AG04449 (cell line): ENCODE measurements around the gene POLH.

Experiments
- CTCF ChIA-PET: fragments of 350-600 bp; formaldehyde crosslinking; extraction: SDS; loops from one replicate; lab custom pipeline; 2021; ENCODE audit warnings: antibody characterized with exemption; lab: Yijun Ruan, JAX
- POLR2A ChIA-PET: fragments of 400-600, 350-600 bp; formaldehyde crosslinking; extraction: SDS; loops from one replicate; lab custom pipeline; 2020; ENCODE audit warnings: antibody characterized with exemption, inconsistent platforms; lab: Yijun Ruan, JAX
- DNase-seq: peaks from one replicate; pipeline ENCODE4 v3.0.0-alpha.2; 2010; ENCODE audit warnings: low read depth, low spot score
- H3K4me3 ChIP-seq: 2 replicates; pipeline ENCODE4 v1.5.1; 2011; ENCODE audit warnings: low read depth, mild to moderate bottlenecking, control low read depth, low read length
- TF ChIP-seq, protein P1 (sequence below): IDR thresholded peaks from one replicate; pipeline ENCODE4 v1.5.1; 2011; ENCODE audit warnings: mild to moderate bottlenecking, moderate library complexity, low read length, control low read depth, inconsistent platforms; ENCODE audit not compliant: insufficient read depth; ENCODE audit errors: missing control alignments

Gene POLH

DNA sequence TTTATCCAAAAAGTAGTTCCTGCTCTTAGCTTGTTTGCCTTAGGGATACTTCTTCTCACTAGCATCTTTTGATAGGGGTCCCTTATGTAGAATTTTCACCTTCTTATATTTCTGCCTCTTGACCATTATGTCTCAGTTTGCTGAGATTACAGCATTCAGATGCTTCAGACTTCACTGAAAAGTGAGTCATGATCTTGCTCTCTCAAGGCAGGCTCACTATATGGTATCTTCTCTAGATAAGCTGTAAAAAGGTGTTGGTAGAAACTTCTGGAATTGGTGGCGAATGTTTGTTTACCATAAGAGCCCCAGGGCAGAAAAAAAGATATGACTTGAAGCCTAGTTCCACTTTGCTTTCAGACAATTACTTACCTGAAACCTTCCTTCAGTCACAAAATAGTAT is 33.4 kb downstream of the POLH start:
- DNase-seq: no peak
- POLR2A ChIA-PET: no interaction called here
- CTCF ChIA-PET: interaction anchor here (0.8 to 4.4 kb wide), 15 partner anchors 9 to 474 kb away, joined by 3 to 93 read pairs (median 9); partner anchors contain the start of gene GTPBP2
- TF ChIP-seq, protein P1, sequence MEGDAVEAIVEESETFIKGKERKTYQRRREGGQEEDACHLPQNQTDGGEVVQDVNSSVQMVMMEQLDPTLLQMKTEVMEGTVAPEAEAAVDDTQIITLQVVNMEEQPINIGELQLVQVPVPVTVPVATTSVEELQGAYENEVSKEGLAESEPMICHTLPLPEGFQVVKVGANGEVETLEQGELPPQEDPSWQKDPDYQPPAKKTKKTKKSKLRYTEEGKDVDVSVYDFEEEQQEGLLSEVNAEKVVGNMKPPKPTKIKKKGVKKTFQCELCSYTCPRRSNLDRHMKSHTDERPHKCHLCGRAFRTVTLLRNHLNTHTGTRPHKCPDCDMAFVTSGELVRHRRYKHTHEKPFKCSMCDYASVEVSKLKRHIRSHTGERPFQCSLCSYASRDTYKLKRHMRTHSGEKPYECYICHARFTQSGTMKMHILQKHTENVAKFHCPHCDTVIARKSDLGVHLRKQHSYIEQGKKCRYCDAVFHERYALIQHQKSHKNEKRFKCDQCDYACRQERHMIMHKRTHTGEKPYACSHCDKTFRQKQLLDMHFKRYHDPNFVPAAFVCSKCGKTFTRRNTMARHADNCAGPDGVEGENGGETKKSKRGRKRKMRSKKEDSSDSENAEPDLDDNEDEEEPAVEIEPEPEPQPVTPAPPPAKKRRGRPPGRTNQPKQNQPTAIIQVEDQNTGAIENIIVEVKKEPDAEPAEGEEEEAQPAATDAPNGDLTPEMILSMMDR: no peak
- H3K4me3 ChIP-seq: no peak overlapping the region

DNA sequence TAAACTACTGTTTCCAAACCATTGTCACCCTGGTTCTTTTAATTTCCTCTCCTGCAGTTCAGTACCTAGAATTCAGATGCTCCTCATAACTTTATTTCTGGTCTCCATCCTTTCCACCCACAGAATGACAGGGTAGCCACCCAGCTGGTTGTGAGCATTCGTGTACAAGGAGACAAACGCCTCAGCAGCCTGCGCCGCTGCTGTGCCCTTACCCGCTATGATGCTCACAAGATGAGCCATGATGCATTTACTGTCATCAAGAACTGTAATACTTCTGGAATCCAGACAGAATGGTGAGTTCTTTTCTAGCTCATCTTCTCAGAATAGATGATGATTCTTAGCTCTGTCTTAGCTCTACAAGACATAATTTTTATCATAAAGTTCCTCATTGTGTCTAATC is 34.4 kb downstream of the POLH start:
- CTCF ChIA-PET: interaction anchor here (1.1 to 4.4 kb wide), 6 partner anchors 10 to 467 kb away, joined by 3 to 74 read pairs (median 5); no protein-coding TSS in a partner anchor
- H3K4me3 ChIP-seq: no peak overlapping the region
- POLR2A ChIA-PET: no interaction called here
- DNase-seq: no peak
- TF ChIP-seq, protein P1: no peak

DNA sequence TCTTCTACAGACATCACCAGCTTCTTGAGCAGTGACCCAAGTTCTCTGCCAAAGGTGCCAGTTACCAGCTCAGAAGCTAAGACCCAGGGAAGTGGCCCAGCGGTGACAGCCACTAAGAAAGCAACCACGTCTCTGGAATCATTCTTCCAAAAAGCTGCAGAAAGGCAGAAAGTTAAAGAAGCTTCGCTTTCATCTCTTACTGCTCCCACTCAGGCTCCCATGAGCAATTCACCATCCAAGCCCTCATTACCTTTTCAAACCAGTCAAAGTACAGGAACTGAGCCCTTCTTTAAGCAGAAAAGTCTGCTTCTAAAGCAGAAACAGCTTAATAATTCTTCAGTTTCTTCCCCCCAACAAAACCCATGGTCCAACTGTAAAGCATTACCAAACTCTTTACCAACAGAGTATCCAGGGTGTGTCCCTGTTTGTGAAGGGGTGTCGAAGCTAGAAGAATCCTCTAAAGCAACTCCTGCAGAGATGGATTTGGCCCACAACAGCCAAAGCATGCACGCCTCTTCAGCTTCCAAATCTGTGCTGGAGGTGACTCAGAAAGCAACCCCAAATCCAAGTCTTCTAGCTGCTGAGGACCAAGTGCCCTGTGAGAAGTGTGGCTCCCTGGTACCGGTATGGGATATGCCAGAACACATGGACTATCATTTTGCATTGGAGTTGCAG is 37.9 kb downstream of the POLH start:
- TF ChIP-seq, protein P1: no peak
- CTCF ChIA-PET: interaction anchor here (1.0 to 1.9 kb wide), 2 partner anchors 12 to 461 kb away, joined by 4 to 6 read pairs; no protein-coding TSS in a partner anchor
- POLR2A ChIA-PET: interaction anchor here (1.2 to 1.8 kb wide), 2 partner anchors 9 to 16 kb away, joined by 3 to 5 read pairs; partner anchors contain the start of gene GTPBP2
- no peak overlapping the region for H3K4me3 ChIP-seq
- DNase-seq: no peak

DNA sequence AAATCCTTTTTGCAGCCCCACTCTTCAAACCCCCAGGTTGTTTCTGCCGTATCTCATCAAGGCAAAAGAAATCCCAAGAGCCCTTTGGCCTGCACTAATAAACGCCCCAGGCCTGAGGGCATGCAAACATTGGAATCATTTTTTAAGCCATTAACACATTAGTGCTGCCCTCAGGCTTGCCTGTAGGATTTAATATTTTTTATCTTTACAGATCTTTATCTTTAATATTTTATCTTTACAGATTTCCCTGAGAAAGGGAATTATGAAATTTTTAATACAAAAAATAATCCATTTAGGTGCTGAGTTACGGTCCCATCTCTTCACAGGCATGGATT is 38.4 kb downstream of the POLH start:
- ChIA-PET POLR2A (interaction anchor here (1.8 kb wide), 1 partner anchor 15 kb away, joined by 5 read pairs; the partner anchor contains the start of gene GTPBP2), CTCF (interaction anchor here (1.9 kb wide), 1 partner anchor 11 kb away, joined by 6 read pairs; no protein-coding TSS in a partner anchor)
- no peak for DNase-seq
- TF ChIP-seq, protein P1: no peak
- no peak overlapping the region for H3K4me3 ChIP-seq

DNA sequence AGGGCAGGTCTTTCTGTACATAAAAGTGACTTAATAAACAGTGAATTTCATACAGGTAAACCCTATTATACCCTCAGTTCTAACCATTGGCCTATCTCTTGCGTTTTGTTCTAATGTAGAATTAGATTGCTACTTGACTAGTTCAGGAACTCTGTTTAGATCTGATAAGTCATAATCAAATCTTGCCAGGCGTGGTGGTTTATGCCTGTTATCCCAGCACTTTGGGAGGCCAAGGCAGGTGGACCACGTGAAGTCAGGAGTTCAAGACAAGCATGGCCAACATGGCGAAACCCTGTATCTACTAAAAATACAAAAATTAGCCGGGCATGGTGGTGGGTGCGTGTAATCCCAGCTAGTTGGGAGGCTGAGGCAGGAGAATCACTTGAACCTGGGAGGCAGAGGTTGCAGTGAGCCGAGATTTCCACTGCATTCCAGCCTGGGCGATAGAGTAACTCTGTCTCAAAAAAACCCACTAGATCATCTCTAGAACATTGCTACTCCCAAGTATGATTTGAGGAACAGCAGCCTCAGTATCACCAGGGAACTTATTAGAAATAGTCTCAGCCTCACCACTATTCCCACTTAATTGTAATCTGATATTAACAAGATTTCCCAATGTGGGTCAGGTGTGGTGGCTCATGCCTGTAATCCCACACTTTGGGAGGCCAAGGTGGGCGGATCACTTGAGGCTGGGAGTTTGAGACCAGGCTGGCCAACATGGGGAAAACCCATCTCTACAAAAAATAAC is 40.9 kb downstream of the POLH start:
- no peak for DNase-seq
- TF ChIP-seq, protein P1: no peak
- no peak overlapping the region for H3K4me3 ChIP-seq
- CTCF ChIA-PET: interaction anchor here (0.8 to 5.5 kb wide), 2 partner anchors 8 to 9 kb away, joined by 5 to 44 read pairs; no protein-coding TSS in a partner anchor
- POLR2A ChIA-PET: interaction anchor here (0.7 to 1.6 kb wide), 5 partner anchors 7 to 12 kb away, joined by 3 to 8 read pairs (median 5); partner anchors contain the start of gene GTPBP2
